ENCODE measurements around the gene PCSK4. TPM values are rescaled to one million over a fixed set of nuclear protein-coding genes. Genes with fewer than 3 reads are reported as not detected.
A peak's percentile ranks its signal among the peaks of the same experiment; 100 is the strongest.

PCSK4 gene
- total RNA-seq, 1 donor from 2014 or later = 1.6 TPM

GRCh38 chr19:1456121-1456900 is 33.8 kb downstream of the PCSK4 start:
- no peak for DNase-seq (ENCODE audit: low read depth)
- Histone ChIP-seq H3K27me3 (ENCODE audit: control insufficient read depth, insufficient read depth, low read length) (peaks cover 68% of the 10 kb centered on the region), H3K36me3 (ENCODE audit: control insufficient read depth, insufficient read depth, low read length) (no peaks in the 10 kb centered on the region), H3K4me3 (ENCODE audit: low read depth, low read length) (no peak overlapping the region)
- no peak for TF ChIP-seq CTCF (IDR thresholded peaks at IDR 0.05; ENCODE audit: insufficient read depth, low read length, poor library complexity, severe bottlenecking)

GRCh38 chr19:1455336-1456120 is 34.6 kb downstream of the PCSK4 start:
- Histone ChIP-seq H3K4me3 (ENCODE audit: low read depth, low read length) (no peak overlapping the region), H3K27me3 (ENCODE audit: control insufficient read depth, insufficient read depth, low read length) (peaks cover 75% of the 10 kb centered on the region), H3K36me3 (ENCODE audit: control insufficient read depth, insufficient read depth, low read length) (no peaks in the 10 kb centered on the region)
- no peak for TF ChIP-seq CTCF (IDR thresholded peaks at IDR 0.05; ENCODE audit: insufficient read depth, low read length, poor library complexity, severe bottlenecking)
- DNase-seq (ENCODE audit: low read depth) = no peak

- TF ChIP-seq CTCF (IDR thresholded peaks at IDR 0.05; ENCODE audit: insufficient read depth, low read length, poor library complexity, severe bottlenecking) = no peak
- Histone ChIP-seq H3K27me3 (ENCODE audit: control insufficient read depth, insufficient read depth, low read length) (peaks cover 81% of the 10 kb centered on the region), H3K4me3 (ENCODE audit: low read depth, low read length) (no peak overlapping the region), H3K36me3 (ENCODE audit: control insufficient read depth, insufficient read depth, low read length) (no peaks in the 10 kb centered on the region)
- no peak for DNase-seq (ENCODE audit: low read depth)
These were observed 35.2 kb downstream of the PCSK4 start for GRCh38 chr19:1455002-1455335.

GRCh38 chr19:1453525-1454364 is 36.4 kb downstream of the PCSK4 start:
- H3K36me3 ChIP-seq (ENCODE audit: control insufficient read depth, insufficient read depth, low read length) = no peaks in the 10 kb centered on the region
- TF ChIP-seq CTCF (IDR thresholded peaks at IDR 0.05; ENCODE audit: insufficient read depth, low read length, poor library complexity, severe bottlenecking) = peak; percentile 10
- peaks cover 87% of the 10 kb centered on the region for H3K27me3 ChIP-seq (ENCODE audit: control insufficient read depth, insufficient read depth, low read length)
- H3K4me3 ChIP-seq (ENCODE audit: low read depth, low read length) = no peak overlapping the region
- DNase-seq (ENCODE audit: low read depth) = no peak

- DNase-seq (ENCODE audit: low read depth) = no peak
- Histone ChIP-seq H3K36me3 (ENCODE audit: control insufficient read depth, insufficient read depth, low read length) (no peaks in the 10 kb centered on the region), H3K27me3 (ENCODE audit: control insufficient read depth, insufficient read depth, low read length) (peaks cover 88% of the 10 kb centered on the region), H3K4me3 (ENCODE audit: low read depth, low read length) (no peak overlapping the region)
- no peak for TF ChIP-seq CTCF (IDR thresholded peaks at IDR 0.05; ENCODE audit: insufficient read depth, low read length, poor library complexity, severe bottlenecking)
These were observed 37.2 kb downstream of the PCSK4 start for GRCh38 chr19:1452802-1453524.

Measured in kidney epithelial cell (primary cell).